ENCODE data around the gene SNRK.
A peak's percentile ranks its signal among the peaks of the same experiment; 100 is the strongest.

Gene SNRK, protein sequence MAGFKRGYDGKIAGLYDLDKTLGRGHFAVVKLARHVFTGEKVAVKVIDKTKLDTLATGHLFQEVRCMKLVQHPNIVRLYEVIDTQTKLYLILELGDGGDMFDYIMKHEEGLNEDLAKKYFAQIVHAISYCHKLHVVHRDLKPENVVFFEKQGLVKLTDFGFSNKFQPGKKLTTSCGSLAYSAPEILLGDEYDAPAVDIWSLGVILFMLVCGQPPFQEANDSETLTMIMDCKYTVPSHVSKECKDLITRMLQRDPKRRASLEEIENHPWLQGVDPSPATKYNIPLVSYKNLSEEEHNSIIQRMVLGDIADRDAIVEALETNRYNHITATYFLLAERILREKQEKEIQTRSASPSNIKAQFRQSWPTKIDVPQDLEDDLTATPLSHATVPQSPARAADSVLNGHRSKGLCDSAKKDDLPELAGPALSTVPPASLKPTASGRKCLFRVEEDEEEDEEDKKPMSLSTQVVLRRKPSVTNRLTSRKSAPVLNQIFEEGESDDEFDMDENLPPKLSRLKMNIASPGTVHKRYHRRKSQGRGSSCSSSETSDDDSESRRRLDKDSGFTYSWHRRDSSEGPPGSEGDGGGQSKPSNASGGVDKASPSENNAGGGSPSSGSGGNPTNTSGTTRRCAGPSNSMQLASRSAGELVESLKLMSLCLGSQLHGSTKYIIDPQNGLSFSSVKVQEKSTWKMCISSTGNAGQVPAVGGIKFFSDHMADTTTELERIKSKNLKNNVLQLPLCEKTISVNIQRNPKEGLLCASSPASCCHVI

DNA sequence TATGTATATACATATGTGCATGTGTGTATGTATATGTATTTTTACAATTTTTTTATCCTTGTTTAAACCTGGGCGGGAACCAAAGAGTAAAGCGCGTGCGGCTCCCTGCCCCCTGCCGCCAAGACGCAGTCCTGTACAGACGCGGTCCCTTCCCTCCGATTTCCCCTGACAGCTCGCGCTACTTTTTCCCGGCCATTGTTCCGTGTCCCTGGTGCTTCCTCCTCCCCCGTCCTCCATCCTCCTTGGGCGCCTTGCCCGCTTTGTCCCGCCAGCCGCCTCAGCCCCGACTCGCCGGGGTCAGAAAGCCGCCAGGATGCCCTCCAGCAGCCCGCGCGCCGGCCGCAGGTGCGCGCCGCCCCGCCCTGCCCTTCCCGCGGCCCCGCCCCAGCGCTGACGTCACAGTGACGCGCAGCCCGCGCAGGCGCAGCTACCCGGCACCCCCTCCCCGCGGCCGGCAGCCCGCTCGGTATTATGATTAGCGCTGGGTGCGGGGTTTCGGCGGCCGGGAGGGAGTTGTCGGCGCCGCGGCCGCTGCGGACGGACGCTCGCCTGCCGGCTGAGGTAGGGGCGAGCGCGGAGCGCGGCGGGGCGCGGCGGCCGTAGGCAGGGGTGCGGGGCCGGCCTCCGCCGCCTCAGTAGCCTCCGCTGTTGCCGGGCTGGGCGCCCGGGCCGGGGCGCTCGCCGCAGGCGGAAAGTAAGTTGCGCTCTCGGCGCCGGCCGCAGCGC lies at the start of gene SNRK:
Gene SNRK (plus strand): TSS at position 426 of the 726 bp plus-strand sequence. CDS start 16,664 bp downstream, outside the sequence.
- peak; percentile 90 for DNase-seq (ENCODE audit: low read depth)

DNA sequence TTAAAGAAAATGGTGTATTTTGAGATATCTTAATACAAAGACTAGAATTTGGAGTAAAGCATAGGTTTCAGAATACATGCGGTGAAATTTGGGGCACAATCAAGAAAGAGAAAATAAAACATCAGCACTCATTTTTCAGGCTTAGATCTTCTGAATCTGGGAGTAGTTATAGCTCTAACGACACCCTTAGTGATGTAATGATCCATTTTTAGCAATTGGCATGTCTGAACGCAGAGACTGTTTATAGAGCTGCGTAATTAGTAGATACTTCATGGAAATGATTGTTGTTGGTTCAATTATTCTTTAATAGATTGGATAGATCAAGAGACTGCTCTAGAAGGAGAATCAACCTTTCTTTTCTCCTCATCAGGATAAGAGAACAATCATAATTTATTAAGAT lies 47.5 kb upstream of the SNRK start:
- no peak for DNase-seq (ENCODE audit: low read depth)

GRCh38 chr3:43239755-43240154 lies 46.6 kb upstream of the SNRK start:
- no peak for DNase-seq (ENCODE audit: low read depth)

- DNase-seq (ENCODE audit: low read depth), result no peak
These were observed 42.5 kb upstream of the SNRK start for GRCh38 chr3:43243590-43244587.

GRCh38 chr3:43244694-43245093 lies 41.6 kb upstream of the SNRK start:
- DNase-seq (ENCODE audit: low read depth), result no peak

DNA sequence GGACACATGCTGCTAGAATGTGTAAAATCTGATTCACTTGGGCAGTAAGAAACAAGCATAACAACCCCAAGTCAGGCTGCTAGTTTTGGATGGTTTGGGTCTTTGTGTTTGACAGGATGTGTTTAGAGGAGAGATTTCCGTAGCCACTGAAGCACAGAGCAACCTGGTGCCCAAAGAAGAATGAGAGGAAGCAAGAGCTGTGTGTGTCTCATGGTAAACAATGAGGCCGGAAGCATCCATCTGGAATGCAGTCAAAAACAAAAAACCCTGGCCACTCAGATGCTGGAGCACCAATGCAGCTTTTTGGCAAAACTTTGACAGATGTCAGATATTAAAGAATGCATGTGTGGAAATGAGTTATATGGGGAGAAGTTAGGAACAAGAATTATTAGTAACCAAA lies 39.4 kb upstream of the SNRK start:
- DNase-seq (ENCODE audit: low read depth), result no peak

- no peak for DNase-seq (ENCODE audit: low read depth)
These were observed 38.7 kb upstream of the SNRK start for GRCh38 chr3:43247561-43248184.

GRCh38 chr3:43248185-43248583 lies 38.2 kb upstream of the SNRK start:
- DNase-seq (ENCODE audit: low read depth), result no peak

DNA sequence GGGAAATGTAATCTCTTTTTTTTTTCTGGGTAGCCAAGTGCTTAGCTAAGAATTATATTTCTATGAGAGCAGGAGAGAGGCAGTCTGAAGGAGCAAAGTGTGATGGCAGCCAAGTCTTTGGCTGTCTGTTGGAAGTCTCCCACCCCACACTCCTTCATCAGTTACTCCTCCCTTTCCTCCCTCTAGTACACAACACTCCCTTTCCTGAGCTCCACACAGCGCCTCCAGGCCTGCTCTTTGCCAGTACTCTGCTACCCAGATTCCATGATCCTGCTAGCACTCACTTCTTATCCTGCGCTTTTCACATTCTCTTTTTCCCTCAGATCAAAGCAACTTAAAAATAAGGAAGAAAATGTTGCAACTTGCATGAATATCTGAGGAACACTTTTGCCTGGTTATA lies 37.4 kb upstream of the SNRK start:
- no peak for DNase-seq (ENCODE audit: low read depth)

- DNase-seq (ENCODE audit: low read depth), result no peak
These were observed 36.9 kb upstream of the SNRK start for GRCh38 chr3:43249405-43249804.

- no peak for DNase-seq (ENCODE audit: low read depth)
These were observed 33.0 kb upstream of the SNRK start for GRCh38 chr3:43253294-43253693.

DNA sequence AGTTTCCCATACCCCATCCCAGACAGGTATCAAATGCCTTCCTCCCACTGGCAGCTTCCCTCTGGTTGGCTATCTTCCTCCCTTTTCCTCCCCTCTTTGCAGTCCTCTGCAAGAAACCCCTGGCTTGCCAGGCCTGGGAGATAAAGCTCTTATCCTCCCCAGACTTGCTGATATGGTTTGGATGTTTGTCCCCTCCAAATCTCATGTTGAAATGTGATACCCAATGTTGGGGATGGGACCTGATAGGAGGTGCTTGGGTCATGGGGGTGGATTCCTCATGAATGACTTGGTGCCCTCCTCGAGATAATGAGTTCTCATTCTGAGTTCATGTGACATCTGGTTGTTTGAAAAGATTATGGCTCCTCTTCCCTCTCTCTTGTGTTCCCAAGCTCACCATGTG lies 32.2 kb upstream of the SNRK start:
- no peak for DNase-seq (ENCODE audit: low read depth)

- no peak for DNase-seq (ENCODE audit: low read depth)
These were observed 30.7 kb upstream of the SNRK start for GRCh38 chr3:43255662-43256061.

DNA sequence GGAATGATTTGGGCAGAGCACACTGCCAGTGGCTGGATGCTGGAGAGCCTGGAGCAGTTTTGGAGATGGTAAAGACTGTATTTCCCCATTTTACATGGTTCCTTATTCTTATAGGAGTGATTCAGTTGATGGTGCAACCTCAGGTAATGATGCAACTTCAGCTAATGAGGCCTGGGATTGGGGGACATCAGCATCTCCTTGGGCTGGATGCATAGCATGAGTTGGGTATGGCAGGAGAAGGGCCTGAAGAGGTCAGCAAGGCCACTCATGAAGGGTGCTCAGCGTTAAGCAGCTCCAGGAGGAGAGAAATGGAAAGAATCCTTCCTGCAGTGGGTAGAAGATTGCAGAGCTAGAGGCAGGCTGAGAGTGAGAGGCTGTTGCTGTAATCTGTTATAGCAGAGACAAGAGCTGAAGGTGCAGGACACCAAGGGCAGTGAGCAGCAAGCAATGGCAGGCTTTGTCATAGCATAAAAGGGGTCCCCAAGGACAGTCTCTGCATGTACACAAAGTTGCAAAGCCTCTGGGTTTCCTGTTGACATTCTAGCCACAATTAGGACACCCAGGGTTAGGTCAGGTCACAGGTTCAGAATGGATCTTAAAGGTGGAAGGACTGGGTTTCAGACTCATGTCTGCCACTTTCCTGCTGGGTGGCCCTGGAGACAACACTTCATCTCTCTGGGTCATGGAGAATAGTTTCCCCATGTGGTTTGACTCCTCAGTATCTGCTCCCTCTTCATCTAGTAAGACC lies 29.5 kb upstream of the SNRK start:
- DNase-seq (ENCODE audit: low read depth), result no peak

- no peak for DNase-seq (ENCODE audit: low read depth)
These were observed 28.5 kb upstream of the SNRK start for GRCh38 chr3:43257850-43258249.

GRCh38 chr3:43259626-43260025 lies 26.7 kb upstream of the SNRK start:
- no peak for DNase-seq (ENCODE audit: low read depth)

GRCh38 chr3:43260412-43260811 lies 25.9 kb upstream of the SNRK start:
- DNase-seq (ENCODE audit: low read depth), result no peak

DNA sequence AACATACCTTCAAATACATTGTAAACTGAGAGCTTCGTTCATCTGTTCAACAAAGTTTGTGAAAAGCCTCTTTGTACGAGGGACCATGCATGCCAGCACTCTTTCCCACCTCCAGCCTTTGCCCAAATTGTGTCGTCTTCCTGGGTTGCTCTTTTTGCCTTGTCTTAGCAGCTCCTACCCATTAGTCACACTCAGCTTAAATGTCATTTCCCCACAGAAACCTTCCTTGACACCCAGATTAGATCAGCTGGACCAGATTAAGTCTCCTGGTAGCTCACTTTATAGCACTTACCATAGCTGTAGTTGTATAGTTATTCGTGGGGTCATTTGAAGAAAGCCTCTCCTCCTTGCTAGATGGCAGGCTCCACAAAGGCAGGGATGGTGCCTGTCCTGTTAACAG lies 24.1 kb upstream of the SNRK start:
- no peak for DNase-seq (ENCODE audit: low read depth)

DNA sequence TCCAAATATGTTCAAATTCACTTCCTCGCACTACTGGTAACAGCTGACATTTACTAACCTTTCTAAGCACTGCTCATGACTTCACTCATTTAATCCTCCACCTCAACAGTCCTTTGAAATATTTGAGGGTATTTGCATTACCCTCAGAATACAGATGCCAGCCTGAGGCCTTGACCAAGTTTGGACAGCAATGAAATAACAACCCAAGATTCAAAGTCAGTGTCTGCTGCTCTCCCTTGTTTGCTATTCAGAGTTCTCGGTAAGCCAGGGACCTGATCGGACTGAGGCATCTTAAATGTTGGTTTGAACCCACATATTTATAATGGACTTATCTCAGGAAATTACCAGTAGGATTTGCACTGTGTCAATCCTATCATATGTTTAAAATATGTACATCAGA lies 19.9 kb upstream of the SNRK start:
- DNase-seq (ENCODE audit: low read depth), result no peak

GRCh38 chr3:43266995-43267394 lies 19.3 kb upstream of the SNRK start:
- no peak for DNase-seq (ENCODE audit: low read depth)
